ENCODE results near the gene BBOX1.
"Not testable (repeated sequence)": the region's sequence is repeated elsewhere in the genome, so short reads cannot be mapped to it uniquely, and the experiment has no call there.

BBOX1 gene

GRCh38 chr11:27083241-27083640 is 42.6 kb downstream of the BBOX1 start:
- no peak for DNase-seq (ENCODE audit: extremely low read depth in 1 of 2, low read depth in 1 of 2)

DNA sequence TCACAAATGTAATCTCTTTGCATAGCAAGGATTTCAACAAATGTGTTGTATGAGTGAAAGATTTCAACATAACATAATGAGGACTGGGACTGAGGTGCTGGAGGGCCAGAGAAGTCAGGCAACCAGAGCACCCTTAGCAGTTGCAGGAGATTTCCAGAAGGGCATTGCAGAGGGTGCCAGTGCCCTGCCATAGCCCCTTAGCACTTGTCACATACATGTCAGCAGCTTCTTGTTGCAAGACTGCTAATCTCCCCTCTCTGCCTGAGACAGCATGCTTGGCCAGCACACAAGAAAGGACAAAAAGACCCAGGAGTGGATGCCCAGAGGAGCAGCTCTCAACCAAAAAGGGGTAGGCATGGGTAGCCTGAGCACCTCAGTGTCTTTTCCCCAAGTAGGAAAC is 43.2 kb downstream of the BBOX1 start:
- DNase-seq (ENCODE audit: extremely low read depth in 1 of 2, low read depth in 1 of 2), result no peak

DNA sequence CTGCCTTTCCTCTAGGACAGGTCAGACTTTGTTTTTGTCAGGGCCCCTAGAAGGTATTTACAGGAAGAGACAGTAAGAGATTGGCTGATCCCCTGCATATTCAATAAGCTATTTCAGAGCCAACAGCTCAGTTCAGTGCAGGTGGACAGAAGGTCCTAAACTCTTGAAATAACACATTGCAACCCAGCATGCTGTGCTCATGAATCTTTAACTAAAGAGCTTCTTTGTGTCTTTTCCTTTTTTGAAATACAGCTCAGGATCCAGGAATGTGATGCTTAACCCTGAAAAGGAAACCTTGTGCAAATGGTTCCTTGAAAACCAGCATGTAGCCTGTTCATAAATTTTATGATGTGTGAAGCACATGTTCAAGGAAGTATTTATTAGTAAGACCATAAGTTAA is 43.9 kb downstream of the BBOX1 start:
- DNase-seq (ENCODE audit: extremely low read depth in 1 of 2, low read depth in 1 of 2), result no peak

DNA sequence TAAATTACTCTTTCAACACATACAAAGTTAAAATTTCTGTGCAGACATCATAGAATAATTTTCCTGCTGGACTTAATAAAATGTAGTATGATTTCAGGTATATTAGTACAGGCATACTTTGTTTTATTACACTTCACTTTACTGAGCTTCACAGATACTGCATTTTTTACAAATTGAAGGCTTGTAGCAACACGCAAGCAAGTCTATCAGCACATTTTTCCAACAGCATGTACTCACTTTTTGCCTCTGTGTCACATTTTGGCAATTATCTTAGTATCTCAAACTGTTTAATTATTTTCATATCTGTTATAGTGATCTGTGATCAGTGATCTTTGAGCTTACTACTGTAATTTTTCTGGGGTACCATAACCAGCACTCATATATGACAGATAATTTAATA is 44.5 kb downstream of the BBOX1 start:
- DNase-seq (ENCODE audit: extremely low read depth in 1 of 2, low read depth in 1 of 2), result no peak

- no peak for DNase-seq (ENCODE audit: extremely low read depth in 1 of 2, low read depth in 1 of 2)
These were observed 45.0 kb downstream of the BBOX1 start for GRCh38 chr11:27085605-27086004.

DNA sequence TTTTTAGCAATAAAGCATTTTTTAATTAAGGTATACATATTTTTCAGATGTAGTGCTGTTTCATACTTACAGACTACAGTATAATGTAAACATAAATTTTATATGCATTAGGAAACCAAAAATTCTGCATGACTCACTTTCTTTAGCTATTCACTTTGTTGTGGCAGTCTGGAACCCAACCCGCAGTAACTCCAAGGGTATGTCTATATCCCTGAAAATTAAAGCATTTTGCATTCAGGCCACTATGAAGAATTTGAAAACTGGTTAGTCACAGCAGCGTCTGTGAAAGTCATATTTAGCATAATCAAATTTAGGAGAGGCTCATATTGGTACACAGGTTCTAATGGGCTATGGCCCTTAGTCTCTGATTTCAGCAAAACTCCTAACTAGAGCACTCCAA is 46.8 kb downstream of the BBOX1 start:
- no peak for DNase-seq (ENCODE audit: extremely low read depth in 1 of 2, low read depth in 1 of 2)

- DNase-seq (ENCODE audit: extremely low read depth in 1 of 2, low read depth in 1 of 2), result no peak
These were observed 47.7 kb downstream of the BBOX1 start for GRCh38 chr11:27088353-27088752.

DNA sequence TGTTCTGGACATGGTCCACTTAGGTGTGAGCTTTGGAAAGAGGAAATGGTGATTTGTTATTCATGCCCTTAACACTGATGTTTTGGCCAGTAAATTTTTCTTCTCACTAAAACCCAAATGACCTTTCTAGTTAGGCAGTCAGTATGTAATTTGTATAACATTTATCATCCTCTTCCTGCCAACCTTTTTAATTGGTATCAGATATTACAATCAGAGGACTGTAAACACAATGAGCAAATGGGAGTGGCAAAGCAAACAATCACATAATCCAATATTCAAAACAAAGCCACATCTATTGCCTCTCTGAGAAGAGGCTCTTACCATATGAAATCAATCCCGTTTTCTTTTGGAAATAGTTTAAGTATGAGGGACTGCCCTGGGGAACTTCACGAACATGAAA is 49.1 kb downstream of the BBOX1 start:
- no peak for DNase-seq (ENCODE audit: extremely low read depth in 1 of 2, low read depth in 1 of 2)

DNA sequence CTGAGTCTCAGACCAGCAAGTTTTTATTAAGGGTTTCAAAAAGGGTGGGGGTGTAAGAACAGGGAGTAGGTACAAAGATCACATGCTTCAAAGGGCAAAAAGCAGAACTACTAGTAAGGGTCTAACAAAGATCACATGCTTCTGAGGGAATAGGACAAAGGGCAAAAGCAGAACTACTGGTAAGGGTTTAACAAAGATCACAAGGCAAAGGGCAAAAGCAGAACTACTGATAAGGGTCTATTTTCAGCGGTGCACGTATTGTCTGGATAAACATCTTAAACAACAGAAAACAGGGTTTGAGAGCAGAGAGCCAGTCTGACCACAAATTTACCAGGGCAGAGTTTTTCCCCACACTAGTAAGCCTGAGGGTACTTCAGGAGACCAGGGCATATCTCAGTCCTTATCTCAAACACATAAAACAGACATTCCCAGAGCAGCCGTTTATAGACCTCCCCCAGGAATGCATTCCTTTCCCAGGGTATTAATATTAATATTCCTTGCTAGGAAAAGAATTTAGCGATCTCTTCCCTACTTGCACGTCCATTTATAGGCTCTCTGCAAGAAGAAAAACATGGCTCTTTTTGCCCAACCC is 49.8 kb downstream of the BBOX1 start:
- DNase-seq (ENCODE audit: extremely low read depth in 1 of 2, low read depth in 1 of 2), result not testable (repeated sequence)

DNA sequence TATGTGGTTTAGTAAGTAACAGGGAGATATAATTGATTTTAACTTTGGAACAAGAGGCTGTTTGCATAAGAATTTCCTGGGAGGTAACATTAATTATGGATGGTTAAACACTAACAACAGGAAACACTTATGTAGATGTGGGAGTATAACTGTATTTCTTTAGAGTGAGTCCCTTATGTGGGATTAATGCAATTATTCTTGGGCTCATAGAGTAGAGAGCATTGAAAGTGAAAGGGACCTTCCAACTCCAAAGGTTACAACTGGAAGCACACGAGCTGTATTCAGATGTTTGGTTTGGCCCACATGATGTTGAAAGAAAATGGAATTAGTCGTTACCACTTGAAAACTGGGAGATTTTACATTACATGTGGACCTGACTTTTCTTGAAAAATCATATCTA is 53.5 kb downstream of the BBOX1 start:
- DNase-seq (ENCODE audit: extremely low read depth in 1 of 2, low read depth in 1 of 2), result no peak

- DNase-seq (ENCODE audit: extremely low read depth in 1 of 2, low read depth in 1 of 2), result no peak
These were observed 54.4 kb downstream of the BBOX1 start for GRCh38 chr11:27095059-27095458.

DNA sequence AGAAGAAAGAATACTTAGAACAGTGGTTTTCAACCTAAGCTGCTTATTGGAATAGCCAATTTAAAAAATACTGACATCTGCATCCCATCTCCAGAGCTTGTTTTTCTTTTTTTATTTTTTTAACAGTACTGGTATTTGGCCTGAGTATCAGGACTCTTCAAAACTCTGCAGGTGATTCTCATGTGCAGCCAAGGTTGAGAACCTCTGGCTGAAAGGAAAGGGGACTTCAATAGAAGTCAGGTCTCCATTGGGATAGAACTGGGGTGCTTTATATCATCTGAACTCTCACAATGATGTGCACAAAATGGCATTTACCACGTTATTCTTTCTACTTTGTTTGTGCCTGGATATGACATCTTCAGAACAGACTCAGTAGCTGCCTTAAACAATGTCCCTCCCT is 55.3 kb downstream of the BBOX1 start:
- no peak for DNase-seq (ENCODE audit: extremely low read depth in 1 of 2, low read depth in 1 of 2)

DNA sequence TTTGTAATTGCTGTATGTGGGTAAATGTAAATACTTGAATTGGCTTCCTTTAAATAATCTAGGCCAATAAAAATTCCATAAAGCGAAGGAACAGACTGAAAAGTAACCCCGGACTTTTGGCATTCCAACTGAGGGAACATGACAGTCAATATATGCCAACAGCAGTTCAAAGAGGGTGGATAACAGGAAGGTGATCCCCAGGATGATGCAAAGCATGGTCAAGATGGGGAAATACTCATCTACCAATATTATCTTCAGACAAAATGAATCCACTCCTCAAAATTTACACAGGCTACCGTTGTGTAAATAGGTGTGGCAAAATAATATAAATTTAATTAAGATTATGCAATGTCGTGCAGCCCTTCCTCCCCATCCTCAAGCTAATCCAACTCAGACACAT is 56.9 kb downstream of the BBOX1 start:
- no peak for DNase-seq (ENCODE audit: extremely low read depth in 1 of 2, low read depth in 1 of 2)

- DNase-seq (ENCODE audit: extremely low read depth in 1 of 2, low read depth in 1 of 2), result no peak
These were observed 59.9 kb downstream of the BBOX1 start for GRCh38 chr11:27100534-27100933.

GRCh38 chr11:27107548-27107947 is 66.9 kb downstream of the BBOX1 start:
- DNase-seq (ENCODE audit: extremely low read depth in 1 of 2, low read depth in 1 of 2), result no peak

DNA sequence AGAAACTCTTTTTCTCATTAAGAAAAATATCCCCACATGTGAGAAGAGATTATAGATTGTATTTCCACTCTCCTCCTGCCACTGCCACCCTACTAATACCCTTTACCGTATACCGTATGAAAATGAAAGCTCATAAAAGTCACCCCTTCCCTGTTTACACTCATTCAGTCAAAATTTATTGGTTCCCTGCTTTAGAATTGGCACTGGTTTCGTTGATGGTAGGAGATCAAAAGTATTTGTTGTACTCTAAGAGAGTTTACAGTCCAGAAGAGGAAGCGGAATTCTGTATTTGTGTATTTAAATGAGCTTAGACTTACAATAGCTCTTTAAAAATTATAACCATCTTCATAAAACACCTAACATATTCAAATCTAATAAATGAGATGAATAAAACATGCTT is 68.2 kb downstream of the BBOX1 start:
- no peak for DNase-seq (ENCODE audit: extremely low read depth in 1 of 2, low read depth in 1 of 2)

GRCh38 chr11:27111896-27112295 is 71.3 kb downstream of the BBOX1 start:
- DNase-seq (ENCODE audit: extremely low read depth in 1 of 2, low read depth in 1 of 2), result no peak

- DNase-seq (ENCODE audit: extremely low read depth in 1 of 2, low read depth in 1 of 2), result no peak
These were observed 72.3 kb downstream of the BBOX1 start for GRCh38 chr11:27112946-27113345.

- no peak for DNase-seq (ENCODE audit: extremely low read depth in 1 of 2, low read depth in 1 of 2)
These were observed 74.5 kb downstream of the BBOX1 start for GRCh38 chr11:27115051-27115650.

DNA sequence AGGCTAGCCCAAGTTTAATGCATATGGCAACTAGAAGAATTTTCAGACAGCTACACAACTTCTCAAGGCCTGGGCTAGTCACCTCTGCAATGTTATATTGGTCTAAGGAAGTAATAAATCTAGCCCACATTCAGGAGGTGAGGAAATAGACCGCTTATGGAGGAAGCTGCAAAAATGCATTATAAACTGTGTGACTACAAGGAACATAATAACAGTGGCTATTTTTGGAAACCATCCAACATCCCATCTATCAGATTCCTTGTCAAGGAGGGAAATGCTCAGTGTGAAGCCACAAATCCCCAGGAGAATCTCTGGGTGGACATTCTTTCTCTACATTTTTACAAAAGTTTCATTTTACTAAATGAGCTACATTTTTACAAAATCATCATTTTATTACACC is 76.1 kb downstream of the BBOX1 start:
- no peak for DNase-seq (ENCODE audit: extremely low read depth in 1 of 2, low read depth in 1 of 2)

DNA sequence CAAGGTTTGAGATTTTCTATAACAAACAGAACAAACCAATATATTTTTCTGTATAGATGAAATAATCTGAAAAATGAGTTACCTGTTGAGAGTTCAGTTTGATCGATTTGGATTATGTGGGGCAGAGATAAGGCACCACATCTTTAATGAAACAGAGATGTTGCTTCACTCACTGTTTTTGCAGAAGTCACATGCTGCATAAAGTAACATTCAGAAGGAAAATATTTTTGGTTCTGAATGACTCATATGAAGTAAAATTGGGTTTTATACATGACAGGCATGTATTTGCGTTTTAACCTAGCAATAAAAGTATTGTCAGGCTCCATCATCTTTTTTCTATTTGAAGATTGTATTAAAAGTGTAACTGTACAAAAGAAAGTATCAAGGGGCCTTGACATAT is 77.8 kb downstream of the BBOX1 start:
- DNase-seq (ENCODE audit: extremely low read depth in 1 of 2, low read depth in 1 of 2), result no peak

DNA sequence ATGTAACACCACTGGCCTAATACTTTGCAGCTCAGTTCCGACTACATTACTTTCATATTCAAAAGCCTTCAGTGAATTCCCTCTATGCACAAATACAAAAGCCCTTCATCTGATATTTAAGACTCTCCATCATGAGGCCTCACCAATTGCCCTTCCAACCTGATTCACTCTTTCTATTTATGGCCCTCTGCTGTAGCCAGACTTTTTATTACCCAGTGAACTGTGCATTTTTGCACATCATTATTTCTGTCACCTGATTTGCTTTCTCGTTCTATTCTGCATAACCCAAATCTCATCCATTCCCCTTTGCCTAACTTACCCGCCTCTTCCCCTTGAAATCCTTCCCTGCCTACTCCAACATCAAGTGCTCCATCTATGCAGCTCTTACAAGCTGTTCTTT is 78.3 kb downstream of the BBOX1 start:
- no peak for DNase-seq (ENCODE audit: extremely low read depth in 1 of 2, low read depth in 1 of 2)

GRCh38 chr11:27119396-27119795 is 78.8 kb downstream of the BBOX1 start:
- DNase-seq (ENCODE audit: extremely low read depth in 1 of 2, low read depth in 1 of 2), result no peak
